ENCODE measurements around the gene PPIP5K2.

Gene PPIP5K2

GRCh38 chr5:103120607-103121200 is 603 bp downstream of the PPIP5K2 start:
- peak overlapping the region; percentile 93 for H2AFZ ChIP-seq (ENCODE audit: low read length, unreplicated experiment)
- H3K4me1 ChIP-seq (ENCODE audit: control insufficient read depth, insufficient read depth, low read length, unreplicated experiment) = peaks cover 16% of the 10 kb centered on the region
- no peaks in the 10 kb centered on the region for H3K36me3 ChIP-seq (ENCODE audit: insufficient read depth, low read length)
- peaks cover 66% of the 10 kb centered on the region for H3K79me2 ChIP-seq (ENCODE audit: control insufficient read depth, insufficient read depth, low read length, unreplicated experiment)
- no peaks in the 10 kb centered on the region for H3K27me3 ChIP-seq (ENCODE audit: insufficient read depth, low read length)
- H3K4me3 ChIP-seq (ENCODE audit: low read depth, low read length) = peak overlapping the region; percentile 93
- peak overlapping the region; percentile 97; the same call in 1 of the 2 replicates for H3K27ac ChIP-seq (ENCODE audit: low read depth, low read length)

GRCh38 chr5:103122242-103122641 is 2.1 kb downstream of the PPIP5K2 start:
- Histone ChIP-seq H2AFZ (ENCODE audit: low read length, unreplicated experiment) (no peak overlapping the region), H3K79me2 (ENCODE audit: control insufficient read depth, insufficient read depth, low read length, unreplicated experiment) (peaks cover 53% of the 10 kb centered on the region), H3K4me1 (ENCODE audit: control insufficient read depth, insufficient read depth, low read length, unreplicated experiment) (peaks cover 16% of the 10 kb centered on the region)

GRCh38 chr5:103126557-103126956 is 6.5 kb downstream of the PPIP5K2 start:
- peaks cover 22% of the 10 kb centered on the region for H3K79me2 ChIP-seq (ENCODE audit: control insufficient read depth, insufficient read depth, low read length, unreplicated experiment)

More at GRCh38 chr5:103122242-103122641, 2.1 kb downstream of the PPIP5K2 start:
- Histone ChIP-seq H3K36me3 (ENCODE audit: insufficient read depth, low read length) (no peaks in the 10 kb centered on the region), H3K27me3 (ENCODE audit: insufficient read depth, low read length) (no peaks in the 10 kb centered on the region), H3K4me3 (ENCODE audit: low read depth, low read length) (peak overlapping the region; percentile 93; the same call in 1 of the 2 replicates), H3K27ac (ENCODE audit: low read depth, low read length) (no peak overlapping the region)

GRCh38 chr5:103127292-103127817 is 7.3 kb downstream of the PPIP5K2 start:
- Histone ChIP-seq H3K27me3 (ENCODE audit: insufficient read depth, low read length) (no peaks in the 10 kb centered on the region), H3K79me2 (ENCODE audit: control insufficient read depth, insufficient read depth, low read length, unreplicated experiment) (peaks cover 14% of the 10 kb centered on the region), H2AFZ (ENCODE audit: low read length, unreplicated experiment) (no peak overlapping the region), H3K4me1 (ENCODE audit: control insufficient read depth, insufficient read depth, low read length, unreplicated experiment) (peaks cover 1% of the 10 kb centered on the region), H3K36me3 (ENCODE audit: insufficient read depth, low read length) (no peaks in the 10 kb centered on the region), H3K27ac (ENCODE audit: low read depth, low read length) (no peak overlapping the region), H3K4me3 (ENCODE audit: low read depth, low read length) (no peak overlapping the region)

More at GRCh38 chr5:103126557-103126956, 6.5 kb downstream of the PPIP5K2 start:
- no peak overlapping the region for H3K4me3 ChIP-seq (ENCODE audit: low read depth, low read length)
- peaks cover 9% of the 10 kb centered on the region for H3K4me1 ChIP-seq (ENCODE audit: control insufficient read depth, insufficient read depth, low read length, unreplicated experiment)
- no peaks in the 10 kb centered on the region for H3K27me3 ChIP-seq (ENCODE audit: insufficient read depth, low read length)
- no peak overlapping the region for H2AFZ ChIP-seq (ENCODE audit: low read length, unreplicated experiment)
- H3K27ac ChIP-seq (ENCODE audit: low read depth, low read length) = no peak overlapping the region
- no peaks in the 10 kb centered on the region for H3K36me3 ChIP-seq (ENCODE audit: insufficient read depth, low read length)

GRCh38 chr5:103128202-103128601 is 8.1 kb downstream of the PPIP5K2 start:
- no peaks in the 10 kb centered on the region for H3K36me3 ChIP-seq (ENCODE audit: insufficient read depth, low read length)
- no peak overlapping the region for H2AFZ ChIP-seq (ENCODE audit: low read length, unreplicated experiment)
- peaks cover 6% of the 10 kb centered on the region for H3K79me2 ChIP-seq (ENCODE audit: control insufficient read depth, insufficient read depth, low read length, unreplicated experiment)
- peaks cover 5% of the 10 kb centered on the region for H3K4me1 ChIP-seq (ENCODE audit: control insufficient read depth, insufficient read depth, low read length, unreplicated experiment)
- no peak overlapping the region for H3K27ac ChIP-seq (ENCODE audit: low read depth, low read length)
- H3K27me3 ChIP-seq (ENCODE audit: insufficient read depth, low read length) = no peaks in the 10 kb centered on the region
- no peak overlapping the region for H3K4me3 ChIP-seq (ENCODE audit: low read depth, low read length)

GRCh38 chr5:103132684-103133083 is 12.6 kb downstream of the PPIP5K2 start:
- Histone ChIP-seq H2AFZ (ENCODE audit: low read length, unreplicated experiment) (peak overlapping the region; percentile 66), H3K4me3 (ENCODE audit: low read depth, low read length) (peak overlapping the region; percentile 64), H3K27me3 (ENCODE audit: insufficient read depth, low read length) (no peaks in the 10 kb centered on the region), H3K79me2 (ENCODE audit: control insufficient read depth, insufficient read depth, low read length, unreplicated experiment) (no peaks in the 10 kb centered on the region), H3K27ac (ENCODE audit: low read depth, low read length) (no peak overlapping the region), H3K4me1 (ENCODE audit: control insufficient read depth, insufficient read depth, low read length, unreplicated experiment) (peaks cover 14% of the 10 kb centered on the region), H3K36me3 (ENCODE audit: insufficient read depth, low read length) (no peaks in the 10 kb centered on the region; the same call in 1 of the 2 replicates)

GRCh38 chr5:103133231-103133630 is 13.1 kb downstream of the PPIP5K2 start:
- Histone ChIP-seq H3K36me3 (ENCODE audit: insufficient read depth, low read length) (no peaks in the 10 kb centered on the region; the same call in 1 of the 2 replicates), H2AFZ (ENCODE audit: low read length, unreplicated experiment) (peak overlapping the region; percentile 66), H3K27ac (ENCODE audit: low read depth, low read length) (no peak overlapping the region), H3K27me3 (ENCODE audit: insufficient read depth, low read length) (no peaks in the 10 kb centered on the region), H3K4me3 (ENCODE audit: low read depth, low read length) (peak overlapping the region; percentile 64), H3K79me2 (ENCODE audit: control insufficient read depth, insufficient read depth, low read length, unreplicated experiment) (no peaks in the 10 kb centered on the region), H3K4me1 (ENCODE audit: control insufficient read depth, insufficient read depth, low read length, unreplicated experiment) (peaks cover 14% of the 10 kb centered on the region)

- Histone ChIP-seq H3K79me2 (ENCODE audit: control insufficient read depth, insufficient read depth, low read length, unreplicated experiment) (no peaks in the 10 kb centered on the region), H3K27me3 (ENCODE audit: insufficient read depth, low read length) (no peaks in the 10 kb centered on the region), H3K36me3 (ENCODE audit: insufficient read depth, low read length) (peaks cover 3% of the 10 kb centered on the region; the same call in 1 of the 2 replicates), H2AFZ (ENCODE audit: low read length, unreplicated experiment) (no peak overlapping the region), H3K4me1 (ENCODE audit: control insufficient read depth, insufficient read depth, low read length, unreplicated experiment) (peaks cover 14% of the 10 kb centered on the region), H3K27ac (ENCODE audit: low read depth, low read length) (no peak overlapping the region), H3K4me3 (ENCODE audit: low read depth, low read length) (no peak overlapping the region)
These were observed 15.4 kb downstream of the PPIP5K2 start for GRCh38 chr5:103135461-103135860.

GRCh38 chr5:103138202-103138690 is 18.1 kb downstream of the PPIP5K2 start:
- Histone ChIP-seq H3K4me3 (ENCODE audit: low read depth, low read length) (no peak overlapping the region), H3K36me3 (ENCODE audit: insufficient read depth, low read length) (peaks cover 3% of the 10 kb centered on the region; the same call in 1 of the 2 replicates)

GRCh38 chr5:103139264-103139865 is 19.3 kb downstream of the PPIP5K2 start:
- no peak overlapping the region for H3K27ac ChIP-seq (ENCODE audit: low read depth, low read length)
- H3K4me1 ChIP-seq (ENCODE audit: control insufficient read depth, insufficient read depth, low read length, unreplicated experiment) = peaks cover 2% of the 10 kb centered on the region
- no peaks in the 10 kb centered on the region for H3K27me3 ChIP-seq (ENCODE audit: insufficient read depth, low read length)
- H2AFZ ChIP-seq (ENCODE audit: low read length, unreplicated experiment) = no peak overlapping the region
- H3K79me2 ChIP-seq (ENCODE audit: control insufficient read depth, insufficient read depth, low read length, unreplicated experiment) = no peaks in the 10 kb centered on the region
- peaks cover 3% of the 10 kb centered on the region; the same call in 1 of the 2 replicates for H3K36me3 ChIP-seq (ENCODE audit: insufficient read depth, low read length)
- no peak overlapping the region for H3K4me3 ChIP-seq (ENCODE audit: low read depth, low read length)

More at GRCh38 chr5:103138202-103138690, 18.1 kb downstream of the PPIP5K2 start:
- Histone ChIP-seq H3K79me2 (ENCODE audit: control insufficient read depth, insufficient read depth, low read length, unreplicated experiment) (no peaks in the 10 kb centered on the region), H2AFZ (ENCODE audit: low read length, unreplicated experiment) (no peak overlapping the region), H3K4me1 (ENCODE audit: control insufficient read depth, insufficient read depth, low read length, unreplicated experiment) (peaks cover 10% of the 10 kb centered on the region), H3K27me3 (ENCODE audit: insufficient read depth, low read length) (no peaks in the 10 kb centered on the region), H3K27ac (ENCODE audit: low read depth, low read length) (no peak overlapping the region)
